ENCODE results near the gene ANGPTL4.
"Not testable (repeated sequence)": the region's sequence is repeated elsewhere in the genome, so short reads cannot be mapped to it uniquely, and the experiment has no call there.

GRCh38 chr19:8314981-8315640 lies 48.8 kb upstream of the ANGPTL4 start:
- not testable (repeated sequence) for TF ChIP-seq NCOA6 (IDR thresholded peaks at IDR 0.05); ZNF785 (CRISPR knock-in tag; IDR thresholded peaks at IDR 0.05); CBX3 (IDR thresholded peaks at IDR 0.05; ENCODE audit: borderline replicate concordance in 1 of 2, low read length in 2 of 2); STAT5A (IDR thresholded peaks at IDR 0.05; ENCODE audit: borderline replicate concordance, low read length); MYBL2 (IDR thresholded peaks at IDR 0.05; ENCODE audit: low read depth); MYBL2 (CRISPR knock-in tag; IDR thresholded peaks at IDR 0.05; ENCODE audit: borderline replicate concordance); ZNF143 (CRISPR knock-in tag; IDR thresholded peaks at IDR 0.05); CTCF (IDR thresholded peaks at IDR 0.05 in 2 of 3, conservative IDR thresholded peaks at IDR 0.05 in 1 of 3; ENCODE audit: insufficient read depth in 2 of 3, low read depth in 1 of 3, low read length in 3 of 3)
- TF ChIP-seq, protein P1, sequence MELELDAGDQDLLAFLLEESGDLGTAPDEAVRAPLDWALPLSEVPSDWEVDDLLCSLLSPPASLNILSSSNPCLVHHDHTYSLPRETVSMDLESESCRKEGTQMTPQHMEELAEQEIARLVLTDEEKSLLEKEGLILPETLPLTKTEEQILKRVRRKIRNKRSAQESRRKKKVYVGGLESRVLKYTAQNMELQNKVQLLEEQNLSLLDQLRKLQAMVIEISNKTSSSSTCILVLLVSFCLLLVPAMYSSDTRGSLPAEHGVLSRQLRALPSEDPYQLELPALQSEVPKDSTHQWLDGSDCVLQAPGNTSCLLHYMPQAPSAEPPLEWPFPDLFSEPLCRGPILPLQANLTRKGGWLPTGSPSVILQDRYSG (tag; conservative IDR thresholded peaks at IDR 0.05; ENCODE audit: low read depth), result not testable (repeated sequence)
